ENCODE results near the gene SEMA4F.

- TF ChIP-seq EZH2 (IDR thresholded peaks at IDR 0.05; ENCODE audit: insufficient read depth, poor library complexity, severe bottlenecking) (no peak), EZH2phosphoT487 (IDR thresholded peaks at IDR 0.05; ENCODE audit: insufficient read depth, low read depth) (no peak)
These were observed 16.2 kb downstream of the SEMA4F start for GRCh38 chr2:74670263-74670662.
